IMR-90 (cell line): ENCODE measurements around the gene MFSD6L. TPM values are rescaled to one million over a fixed set of nuclear protein-coding genes. Genes with fewer than 3 reads are reported as not detected.

Experiments
- ATAC-seq: fragments of 200-7000 bp; cut with Tn5 transposase; 2 replicates; pipeline ENCODE4 v1.9.1; 2020; ENCODE audit warnings: low read depth, mild to moderate bottlenecking, moderate library complexity
- BruUV-seq: library from RNA; stranded (reverse); fragments of 400-500 nt; replicated peaks from 2 replicates; lab custom pipeline; 2021; lab: Mats Ljungman, UMichigan
- CTCF ChIA-PET: fragments of 300-600 bp; formaldehyde crosslinking; extraction: SDS; loops from one replicate; lab custom pipeline; 2021; ENCODE audit warnings: antibody characterized with exemption; lab: Yijun Ruan, JAX
- POLR2A ChIA-PET: fragments of 300-600 bp; sonication (Branson Sonifier 250); formaldehyde crosslinking; loops from one replicate; lab custom pipeline; 2022; ENCODE audit warnings: antibody characterized with exemption; ENCODE audit not compliant: unreplicated experiment; lab: Charles Lee
- DNase-seq: peaks from one replicate; pipeline ENCODE4 v3.0.0; 2013
- H2AFZ ChIP-seq: replicated peaks from 2 replicates; pipeline ENCODE3; 2013; ENCODE audit warnings: low read length, mild to moderate bottlenecking; ENCODE audit not compliant: poor library complexity
- H2AK5ac ChIP-seq: 2 replicates; pipeline ENCODE4 v1.6.1; 2013; ENCODE audit warnings: low read depth, low read length, inconsistent platforms
- H2AK9ac ChIP-seq: replicated peaks from 2 replicates; pipeline ENCODE3; 2013; ENCODE audit warnings: mild to moderate bottlenecking, low read depth, low read length, moderate library complexity; ENCODE audit not compliant: poor library complexity
- H2BK120ac ChIP-seq: 2 replicates; pipeline ENCODE4 v1.6.1; 2013; ENCODE audit warnings: low read depth, low read length, inconsistent platforms
- H2BK15ac ChIP-seq: 3 replicates; pipeline ENCODE4 v1.6.1; 2013; ENCODE audit warnings: low read depth, low read length, inconsistent platforms
- H2BK20ac ChIP-seq: 2 replicates; pipeline ENCODE4 v1.6.1; 2013; ENCODE audit warnings: low read depth, mild to moderate bottlenecking, inconsistent platforms, low read length, moderate library complexity
- H2BK5ac ChIP-seq: 2 replicates; pipeline ENCODE4 v1.6.1; 2013; ENCODE audit warnings: mild to moderate bottlenecking, low read depth, low read length, inconsistent platforms; ENCODE audit not compliant: poor library complexity, severe bottlenecking
- H3K14ac ChIP-seq: replicated peaks from 2 replicates; pipeline ENCODE4 v1.6.1; 2013; ENCODE audit warnings: low read depth, low read length, inconsistent platforms
- H3K18ac ChIP-seq: 2 replicates; pipeline ENCODE4 v1.6.1; 2013; ENCODE audit warnings: low read depth, low read length, control low read depth
- H3K23ac ChIP-seq: 2 replicates; pipeline ENCODE4 v1.6.1; 2013; ENCODE audit warnings: low read depth, low read length, inconsistent platforms
- H3K27ac ChIP-seq: 2 replicates; pipeline ENCODE4 v1.5.1; 2013; ENCODE audit warnings: mild to moderate bottlenecking, control low read depth, low read length; ENCODE audit not compliant: insufficient read depth
- H3K27me3 ChIP-seq: 2 replicates; pipeline ENCODE4 v1.6.1; 2013; ENCODE audit warnings: low read length; ENCODE audit not compliant: control insufficient read depth, insufficient read depth
- H3K36me3 ChIP-seq: 2 replicates; pipeline ENCODE4 v1.6.1; 2013; ENCODE audit warnings: low read length, mixed read lengths; ENCODE audit not compliant: control insufficient read depth, insufficient read depth
- H3K4ac ChIP-seq: 2 replicates; pipeline ENCODE4 v1.6.1; 2013; ENCODE audit warnings: low read depth, low read length, inconsistent platforms
- H3K4me1 ChIP-seq: 2 replicates; pipeline ENCODE4 v1.6.1; 2013; ENCODE audit warnings: low read length, mixed read lengths; ENCODE audit not compliant: control insufficient read depth, insufficient read depth
- H3K4me2 ChIP-seq: 2 replicates; pipeline ENCODE4 v1.6.1; 2013; ENCODE audit warnings: low read depth, mild to moderate bottlenecking, control low read depth, low read length, moderate library complexity
- H3K4me3 ChIP-seq: 2 replicates; pipeline ENCODE4 v1.5.1; 2013; ENCODE audit warnings: low read depth, mild to moderate bottlenecking, control low read depth, low read length, moderate library complexity; ENCODE audit not compliant: insufficient read depth
- H3K56ac ChIP-seq: 2 replicates; pipeline ENCODE4 v1.6.1; 2013; ENCODE audit warnings: low read length, inconsistent platforms; ENCODE audit not compliant: insufficient read depth; ENCODE audit errors: extremely low read depth
- H3K79me1 ChIP-seq, 2 experiments: 2 replicates each; pipeline ENCODE4 v1.6.1; 2013; ENCODE audit warnings: low read length in 2 of 2, inconsistent platforms in 1 of 2, low read depth in 1 of 2
- H3K9ac ChIP-seq: 2 replicates; pipeline ENCODE4 v1.6.1; 2013; ENCODE audit warnings: low read depth, low read length, control low read depth
- H3K9me1 ChIP-seq: 2 replicates; pipeline ENCODE4 v1.6.1; 2013; ENCODE audit warnings: low read length, inconsistent platforms; ENCODE audit not compliant: insufficient read depth
- H3K9me3 ChIP-seq: 2 replicates; pipeline ENCODE4 v1.6.1; 2013; ENCODE audit warnings: low read length; ENCODE audit not compliant: control insufficient read depth, insufficient read depth
- H4K20me1 ChIP-seq: 2 replicates; pipeline ENCODE4 v1.6.1; 2013; ENCODE audit warnings: low read length, inconsistent platforms; ENCODE audit not compliant: insufficient read depth
- H4K5ac ChIP-seq: 2 replicates; pipeline ENCODE4 v1.6.1; 2013; ENCODE audit warnings: mild to moderate bottlenecking, low read depth, low read length, control low read depth
- H4K8ac ChIP-seq, 2 experiments: 2 replicates each; pipeline ENCODE4 v1.6.1; 2013; ENCODE audit warnings: low read depth in 2 of 2, low read length in 2 of 2, control low read depth in 1 of 2, inconsistent platforms in 1 of 2
- H4K91ac ChIP-seq: 2 replicates; pipeline ENCODE4 v1.6.1; 2013; ENCODE audit warnings: low read depth, low read length, inconsistent platforms; ENCODE audit not compliant: insufficient read depth
- BHLHE40 ChIP-seq: fragments of 150-350 bp; IDR thresholded peaks from 2 replicates; pipeline ENCODE4 v1.6.1; 2016; ENCODE audit warnings: mild to moderate bottlenecking, low read depth, low read length
- CEBPB ChIP-seq: IDR thresholded peaks from 2 replicates; pipeline ENCODE4 v1.6.1; 2012; ENCODE audit warnings: low read depth, low read length, improper control_type of control experiment
- CHD1 ChIP-seq: IDR thresholded peaks from 2 replicates; pipeline ENCODE4 v1.6.1; 2012; ENCODE audit warnings: low read depth, low read length, improper control_type of control experiment
- FOS ChIP-seq: fragments of 150-350 bp; IDR thresholded peaks from 2 replicates; pipeline ENCODE4 v1.6.1; 2016; ENCODE audit warnings: low read depth, low read length
- MAFK ChIP-seq: IDR thresholded peaks from 2 replicates; pipeline ENCODE4 v1.6.1; 2012; ENCODE audit warnings: low read depth, low read length, improper control_type of control experiment
- MAZ ChIP-seq: IDR thresholded peaks from 2 replicates; pipeline ENCODE4 v1.6.1; 2012; ENCODE audit warnings: low read depth, mild to moderate bottlenecking, low read length, improper control_type of control experiment, moderate library complexity, borderline replicate concordance
- MXI1 ChIP-seq: IDR thresholded peaks from 2 replicates; pipeline ENCODE4 v1.6.1; 2012; ENCODE audit warnings: low read depth, mild to moderate bottlenecking, low read length, moderate library complexity, borderline replicate concordance
- NFE2L2 ChIP-seq: fragments of 150-350 bp; IDR thresholded peaks from 2 replicates; pipeline ENCODE4 v1.6.1; 2016; ENCODE audit warnings: low read depth, mild to moderate bottlenecking, low read length
- POLR2A ChIP-seq: IDR thresholded peaks from 2 replicates; pipeline ENCODE4 v1.6.1; 2012; ENCODE audit warnings: mild to moderate bottlenecking, low read depth, low read length
- RAD21 ChIP-seq: IDR thresholded peaks from 2 replicates; pipeline ENCODE4 v1.6.1; 2012; ENCODE audit warnings: low read length, improper control_type of control experiment
- RCOR1 ChIP-seq: IDR thresholded peaks from 2 replicates; pipeline ENCODE4 v1.6.1; 2012; ENCODE audit warnings: mild to moderate bottlenecking, low read length, improper control_type of control experiment; ENCODE audit not compliant: insufficient replicate concordance
- RFX5 ChIP-seq: IDR thresholded peaks from 2 replicates; pipeline ENCODE4 v1.8.0; 2012; ENCODE audit warnings: low read depth, mild to moderate bottlenecking, low read length, moderate library complexity
- SMC3 ChIP-seq: fragments of 150-350 bp; IDR thresholded peaks from 2 replicates; pipeline ENCODE4 v1.6.1; 2016; ENCODE audit warnings: low read depth, mild to moderate bottlenecking, antibody characterized with exemption, low read length, moderate library complexity
- WGBS, 2 experiments: methylation state at CpG; one replicate each; pipeline versions ENCODE4 v1.1.5 to v1.1.7; 2013; ENCODE audit warnings: missing lambda C conversion rate in 2 of 2; ENCODE audit not compliant: insufficient read length in 1 of 2; ENCODE audit errors: extremely low coverage in 2 of 2; 5-methylcytosine and 5-hydroxymethylcytosine counted together
- dilution Hi-C: fragments of 300-500 bp; cut with HindIII; formaldehyde crosslinking; loops from one replicate; pipeline ENCODE4 v1.14.3; 2018; ENCODE audit warnings: low sequenced_read_pairs; ENCODE audit not compliant: unreplicated experiment
- in situ Hi-C: fragments of 300-500 bp; cut with MboI; formaldehyde crosslinking; loops from 3 replicates; pipeline ENCODE4 v1.14.3; 2019; ENCODE audit warnings: low sequenced_read_pairs, inconsistent platforms, mixed read lengths
- intact Hi-C: fragments of 100-400 bp; cut with micrococcal nuclease; formaldehyde crosslinking; loops from 2 replicates; pipeline ENCODE4 v1.10.0; 2022
- polyA plus RNA-seq, 3 experiments: library from polyadenylated mRNA; depleted of rRNA; stranded (reverse); fragments of >200 nt; gene quantifications; 2 replicates each; pipeline ENCODE4 v1.2.3, GENCODE V29; 2012; ENCODE audit warnings: low replicate concordance in 1 of 3
- total RNA-seq: library from RNA; depleted of rRNA; stranded (reverse); fragments of >200 nt; gene quantifications from 2 replicates; pipeline ENCODE4 v1.2.3, GENCODE V29; 2012
- TF ChIP-seq, protein P1 (sequence below): conservative IDR thresholded peaks from 2 replicates; pipeline ENCODE4 v1.5.1; 2012; ENCODE audit warnings: mild to moderate bottlenecking, low read depth, low read length, improper control_type of control experiment
- TF ChIP-seq, protein P2 (sequence below): fragments of 150-350 bp; IDR thresholded peaks from 2 replicates; pipeline ENCODE4 v1.6.1; 2017; ENCODE audit warnings: mild to moderate bottlenecking, antibody characterized with exemption, low read length, low read depth
- TF ChIP-seq, protein P3 (sequence below): fragments of 150-350 bp; IDR thresholded peaks from 2 replicates; pipeline ENCODE4 v1.6.1; 2016; ENCODE audit warnings: low read depth, mild to moderate bottlenecking, low read length, moderate library complexity, borderline replicate concordance

MFSD6L gene
- total and polyA plus RNA-seq, 2 of the 4 experiments (the other 2 are of a cell fraction), result not detected

DNA sequence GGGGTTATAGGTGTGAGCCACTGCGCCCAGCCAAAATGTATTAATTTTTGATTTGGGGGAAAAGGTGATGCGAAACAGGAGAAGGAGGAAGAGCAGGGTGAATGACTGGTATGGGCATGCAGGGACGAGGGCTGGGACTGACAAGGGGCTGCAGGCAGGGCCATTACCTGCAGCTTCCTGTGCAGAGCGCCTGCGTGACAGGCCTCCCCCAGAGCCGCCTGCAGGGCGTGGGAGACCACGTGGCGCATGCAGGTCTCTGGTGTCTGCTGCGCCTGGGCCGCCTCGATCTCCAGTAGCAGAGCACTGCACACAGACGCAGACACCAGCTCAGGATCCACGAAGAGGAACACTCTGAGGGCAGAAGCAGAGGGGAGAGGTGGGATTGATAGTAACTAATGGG lies 35.9 kb upstream of the MFSD6L start:
- H3K4me2 ChIP-seq, result no peak overlapping the region
- no peaks in the 10 kb centered on the region for H3K9me1 ChIP-seq
- DNase-seq (no peak), ATAC-seq (no peak)
- no peak overlapping the region for H4K8ac ChIP-seq
- no TSS peak for BruUV-seq
- H4K91ac ChIP-seq, result no peak overlapping the region
- H2BK5ac ChIP-seq, result no peak overlapping the region
- no peak overlapping the region for H3K27ac ChIP-seq
- H3K27me3 ChIP-seq, result no peaks in the 10 kb centered on the region
- H2AFZ ChIP-seq, result no peak overlapping the region
- TF ChIP-seq SMC3 (no peak), RCOR1 (no peak), MAZ (no peak), RAD21 (no peak), POLR2A (no peak), CEBPB (no peak), RFX5 (no peak), BHLHE40 (no peak), FOS (no peak), CHD1 (no peak), NFE2L2 (no peak), MXI1 (no peak), MAFK (no peak)
- TF ChIP-seq, protein P1, sequence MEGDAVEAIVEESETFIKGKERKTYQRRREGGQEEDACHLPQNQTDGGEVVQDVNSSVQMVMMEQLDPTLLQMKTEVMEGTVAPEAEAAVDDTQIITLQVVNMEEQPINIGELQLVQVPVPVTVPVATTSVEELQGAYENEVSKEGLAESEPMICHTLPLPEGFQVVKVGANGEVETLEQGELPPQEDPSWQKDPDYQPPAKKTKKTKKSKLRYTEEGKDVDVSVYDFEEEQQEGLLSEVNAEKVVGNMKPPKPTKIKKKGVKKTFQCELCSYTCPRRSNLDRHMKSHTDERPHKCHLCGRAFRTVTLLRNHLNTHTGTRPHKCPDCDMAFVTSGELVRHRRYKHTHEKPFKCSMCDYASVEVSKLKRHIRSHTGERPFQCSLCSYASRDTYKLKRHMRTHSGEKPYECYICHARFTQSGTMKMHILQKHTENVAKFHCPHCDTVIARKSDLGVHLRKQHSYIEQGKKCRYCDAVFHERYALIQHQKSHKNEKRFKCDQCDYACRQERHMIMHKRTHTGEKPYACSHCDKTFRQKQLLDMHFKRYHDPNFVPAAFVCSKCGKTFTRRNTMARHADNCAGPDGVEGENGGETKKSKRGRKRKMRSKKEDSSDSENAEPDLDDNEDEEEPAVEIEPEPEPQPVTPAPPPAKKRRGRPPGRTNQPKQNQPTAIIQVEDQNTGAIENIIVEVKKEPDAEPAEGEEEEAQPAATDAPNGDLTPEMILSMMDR, result no peak
- TF ChIP-seq, protein P2, sequence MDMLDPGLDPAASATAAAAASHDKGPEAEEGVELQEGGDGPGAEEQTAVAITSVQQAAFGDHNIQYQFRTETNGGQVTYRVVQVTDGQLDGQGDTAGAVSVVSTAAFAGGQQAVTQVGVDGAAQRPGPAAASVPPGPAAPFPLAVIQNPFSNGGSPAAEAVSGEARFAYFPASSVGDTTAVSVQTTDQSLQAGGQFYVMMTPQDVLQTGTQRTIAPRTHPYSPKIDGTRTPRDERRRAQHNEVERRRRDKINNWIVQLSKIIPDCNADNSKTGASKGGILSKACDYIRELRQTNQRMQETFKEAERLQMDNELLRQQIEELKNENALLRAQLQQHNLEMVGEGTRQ, result no peak
- TF ChIP-seq, protein P3, sequence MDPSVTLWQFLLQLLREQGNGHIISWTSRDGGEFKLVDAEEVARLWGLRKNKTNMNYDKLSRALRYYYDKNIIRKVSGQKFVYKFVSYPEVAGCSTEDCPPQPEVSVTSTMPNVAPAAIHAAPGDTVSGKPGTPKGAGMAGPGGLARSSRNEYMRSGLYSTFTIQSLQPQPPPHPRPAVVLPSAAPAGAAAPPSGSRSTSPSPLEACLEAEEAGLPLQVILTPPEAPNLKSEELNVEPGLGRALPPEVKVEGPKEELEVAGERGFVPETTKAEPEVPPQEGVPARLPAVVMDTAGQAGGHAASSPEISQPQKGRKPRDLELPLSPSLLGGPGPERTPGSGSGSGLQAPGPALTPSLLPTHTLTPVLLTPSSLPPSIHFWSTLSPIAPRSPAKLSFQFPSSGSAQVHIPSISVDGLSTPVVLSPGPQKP, result no peak
- no peak overlapping the region for H3K4me3 ChIP-seq
- intact Hi-C loops, result no loop called here
- no peak overlapping the region for H2AK5ac ChIP-seq
- no peak overlapping the region for H3K14ac ChIP-seq
- H3K9me3 ChIP-seq, result no peaks in the 10 kb centered on the region
- ChIA-PET POLR2A (no interaction called here), CTCF (no interaction called here)
- no peak overlapping the region for H3K18ac ChIP-seq
- in situ Hi-C loops, result no loop called here
- H3K79me1 ChIP-seq, result no peaks in the 10 kb centered on the region
- no peak overlapping the region for H4K5ac ChIP-seq
- no peak overlapping the region for H3K56ac ChIP-seq
- no peaks in the 10 kb centered on the region for H4K20me1 ChIP-seq
- dilution Hi-C loops, result no loop called here
- H2AK9ac ChIP-seq, result no peak overlapping the region
- H3K36me3 ChIP-seq, result no peaks in the 10 kb centered on the region
- H2BK20ac ChIP-seq, result no peak overlapping the region
- 81% methylated on average over 7 of the region's 14 CpGs; no CpG with 5 or more reads in 1 of the 2 experiments for WGBS, 2 experiments
- H3K4me1 ChIP-seq, result no peaks in the 10 kb centered on the region
- H3K23ac ChIP-seq, result no peak overlapping the region
- no peak overlapping the region for H3K4ac ChIP-seq
- H2BK120ac ChIP-seq, result no peak overlapping the region
- no peak overlapping the region for H2BK15ac ChIP-seq
- no peak overlapping the region for H3K9ac ChIP-seq
